Nephron progenitor cell (in vitro differentiated cells): ENCODE measurements around the gene SLC22A14.

ENCODE experiments used
- DNase-seq: peaks from one replicate; pipeline ENCODE4 v3.0.0; 2021
- H3K27ac Mint-ChIP-seq: 2 replicates; pipeline ENCODE4 v1.8.0; 2021; ENCODE audit warnings: mild to moderate bottlenecking, moderate library complexity, mixed read lengths
- H3K27me3 Mint-ChIP-seq: 2 replicates; pipeline ENCODE4 v1.8.0; 2021; ENCODE audit warnings: mild to moderate bottlenecking, low read depth, mixed read lengths; ENCODE audit not compliant: poor library complexity
- H3K36me3 Mint-ChIP-seq: 2 replicates; pipeline ENCODE4 v1.8.0; 2021; ENCODE audit warnings: low read depth, mixed read lengths
- H3K4me1 Mint-ChIP-seq: 2 replicates; pipeline ENCODE4 v1.8.0; 2021; ENCODE audit warnings: mixed read lengths
- H3K4me3 Mint-ChIP-seq: 2 replicates; pipeline ENCODE4 v1.8.0; 2021; ENCODE audit warnings: mild to moderate bottlenecking, moderate library complexity, mixed read lengths
- H3K9me3 Mint-ChIP-seq: 2 replicates; pipeline ENCODE4 v1.8.0; 2021; ENCODE audit warnings: mild to moderate bottlenecking, moderate library complexity, mixed read lengths
- CTCF ChIP-seq: fragments of 200-600 bp; sonication (generic); IDR thresholded peaks from 2 replicates; pipeline ENCODE4 v1.5.0; 2021; ENCODE audit warnings: antibody characterized with exemption

The SLC22A14 gene

GRCh38 chr3:38313263-38313662, 31.2 kb downstream of the SLC22A14 start:
- H3K4me1 Mint-ChIP-seq: peaks cover 16% of the 10 kb centered on the region
- no peak for TF ChIP-seq CTCF
- no peak overlapping the region for H3K4me3 Mint-ChIP-seq
- no peak for DNase-seq
- H3K27me3 Mint-ChIP-seq: peaks cover 28% of the 10 kb centered on the region
- no peaks in the 10 kb centered on the region for H3K36me3 Mint-ChIP-seq
- H3K27ac Mint-ChIP-seq: no peak overlapping the region
- H3K9me3 Mint-ChIP-seq: no peaks in the 10 kb centered on the region

- H3K27me3 Mint-ChIP-seq: peaks cover 27% of the 10 kb centered on the region
- no peak overlapping the region for H3K4me3 Mint-ChIP-seq
- no peak for TF ChIP-seq CTCF
- no peak for DNase-seq
- no peaks in the 10 kb centered on the region for H3K9me3 Mint-ChIP-seq
- H3K36me3 Mint-ChIP-seq: no peaks in the 10 kb centered on the region
- H3K27ac Mint-ChIP-seq: no peak overlapping the region
- peaks cover 16% of the 10 kb centered on the region for H3K4me1 Mint-ChIP-seq
Measured at GRCh38 chr3:38313695-38314094, 31.6 kb downstream of the SLC22A14 start.

- Mint-ChIP-seq H3K27ac (no peak overlapping the region), H3K36me3 (no peaks in the 10 kb centered on the region), H3K9me3 (no peaks in the 10 kb centered on the region), H3K27me3 (peaks cover 22% of the 10 kb centered on the region), H3K4me3 (no peak overlapping the region), H3K4me1 (peaks cover 16% of the 10 kb centered on the region)
- TF ChIP-seq CTCF: no peak
- DNase-seq: no peak
Measured at GRCh38 chr3:38314112-38314763, 32.1 kb downstream of the SLC22A14 start.

- Mint-ChIP-seq H3K4me3 (no peak overlapping the region), H3K4me1 (peaks cover 16% of the 10 kb centered on the region), H3K36me3 (no peaks in the 10 kb centered on the region), H3K27ac (no peak overlapping the region), H3K27me3 (peaks cover 15% of the 10 kb centered on the region), H3K9me3 (no peaks in the 10 kb centered on the region)
- TF ChIP-seq CTCF: no peak
- no peak for DNase-seq
Measured at GRCh38 chr3:38314764-38315487, 32.8 kb downstream of the SLC22A14 start.

- H3K27ac Mint-ChIP-seq: no peak overlapping the region
- no peak for DNase-seq
- peaks cover 16% of the 10 kb centered on the region for H3K4me1 Mint-ChIP-seq
- H3K9me3 Mint-ChIP-seq: no peaks in the 10 kb centered on the region
- H3K36me3 Mint-ChIP-seq: no peaks in the 10 kb centered on the region
- no peak overlapping the region for H3K4me3 Mint-ChIP-seq
- no peak for TF ChIP-seq CTCF
- H3K27me3 Mint-ChIP-seq: peaks cover 18% of the 10 kb centered on the region
Measured at GRCh38 chr3:38315488-38316230, 33.6 kb downstream of the SLC22A14 start.
